HepG2 (cell line): ENCODE results near the gene SMIM41. TPM values are rescaled to one million over a fixed set of nuclear protein-coding genes. Genes with fewer than 3 reads are reported as not detected.

ENCODE experiments used
- ATAC-seq: fragments of 200-7000 bp; cut with Tn5 transposase; 3 replicates; pipeline ENCODE4 v1.9.1; 2020; ENCODE audit warnings: mild to moderate bottlenecking, moderate library complexity
- BruUV-seq: library from RNA; stranded (reverse); fragments of 400-500 nt; replicated peaks from 2 replicates; lab custom pipeline; 2021; lab: Mats Ljungman, UMichigan
- CTCF ChIA-PET: fragments of 300-600 bp; formaldehyde crosslinking; extraction: SDS; loops from one replicate; lab custom pipeline; 2021; ENCODE audit warnings: low total read pairs, inconsistent platforms, low intra/inter-chr PET ratio; lab: Yijun Ruan, JAX
- POLR2A ChIA-PET: fragments of 350-600 bp; sonication (Branson Sonifier 250); formaldehyde crosslinking; loops from one replicate; lab custom pipeline; 2020; ENCODE audit warnings: antibody characterized with exemption, inconsistent platforms; lab: Yijun Ruan, JAX
- DNase-seq: peaks from one replicate; pipeline ENCODE4 v3.0.0-alpha.2; 2015; ENCODE audit warnings: low spot score
- FAIRE-seq: peaks from 3 replicates; lab custom pipeline; 2011; peaks lifted over from hg19 to GRCh38; lab: Jason Lieb, UNC
- H2AFZ ChIP-seq: one replicate; pipeline ENCODE4 v1.6.1; 2011; ENCODE audit warnings: low read length, inconsistent platforms
- H3K27ac ChIP-seq: fragments of 300-600 bp; 3 replicates; pipeline ENCODE4 v1.8.0; 2011; ENCODE audit warnings: mixed run types, mild to moderate bottlenecking, mixed read lengths, low read length, inconsistent platforms; ENCODE audit not compliant: insufficient read depth; ENCODE audit errors: extremely low read length
- H3K27me3 ChIP-seq, 2 experiments: fragments of 200-600 bp in 1 of 2; 2 replicates in 1 of 2; 3 replicates in 1 of 2; pipeline versions ENCODE4 v1.6.0 to v1.8.0; 2011; ENCODE audit warnings: low read length in 2 of 2, mild to moderate bottlenecking in 2 of 2, moderate library complexity in 2 of 2, inconsistent platforms in 1 of 2; ENCODE audit not compliant: insufficient read depth in 2 of 2, control insufficient read depth in 1 of 2
- H3K36me3 ChIP-seq, 2 experiments: fragments of 200-600 bp in 1 of 2; replicated peaks in 1 of 2; 2 replicates in 1 of 2; 3 replicates in 1 of 2; pipeline versions ENCODE4 v1.5.1 to v1.8.0; 2011; ENCODE audit warnings: low read length in 2 of 2, inconsistent platforms in 1 of 2; ENCODE audit not compliant: insufficient read depth in 2 of 2, control insufficient read depth in 1 of 2
- H3K4me1 ChIP-seq: 2 replicates; pipeline ENCODE4 v1.5.1; 2012; ENCODE audit warnings: low read length, inconsistent platforms; ENCODE audit not compliant: insufficient read depth
- H3K4me2 ChIP-seq: 2 replicates; pipeline ENCODE4 v1.6.0; 2011; ENCODE audit warnings: low read depth, low read length, inconsistent platforms
- H3K4me3 ChIP-seq, 3 experiments: fragments of 200-600 bp in 1 of 3; sonication (generic), shearing (Covaris generic) in 1 of 3; replicated peaks in 1 of 3; 2 replicates each; pipeline ENCODE4 v1.5.1; 2011 to 2016; ENCODE audit warnings: low read length in 3 of 3, inconsistent platforms in 2 of 3, low read depth in 2 of 3, mild to moderate bottlenecking in 2 of 3, control low read depth in 1 of 3, mixed read lengths in 1 of 3; ENCODE audit not compliant: insufficient read depth in 1 of 3
- H3K79me2 ChIP-seq: one replicate; pipeline ENCODE4 v1.6.1; 2011; ENCODE audit warnings: low read length, inconsistent platforms; ENCODE audit not compliant: insufficient read depth
- H3K9ac ChIP-seq: 2 replicates; pipeline ENCODE4 v1.6.0; 2011; ENCODE audit warnings: mild to moderate bottlenecking, low read depth, low read length, inconsistent platforms; ENCODE audit not compliant: insufficient read depth
- H3K9me3 ChIP-seq: 2 replicates; pipeline ENCODE4 v1.5.1; 2012; ENCODE audit warnings: mild to moderate bottlenecking, low read length
- H4K20me1 ChIP-seq: 2 replicates; pipeline ENCODE4 v1.6.0; 2011; ENCODE audit warnings: inconsistent platforms, mild to moderate bottlenecking, low read length, moderate library complexity; ENCODE audit not compliant: insufficient read depth
- CC2D1A ChIP-seq: sonication (generic); formaldehyde crosslinking; IDR thresholded peaks from 2 replicates; pipeline ENCODE4 v1.8.1; 2023; ENCODE audit warnings: mild to moderate bottlenecking, missing genetic modification reagents
- NFIC ChIP-seq: IDR thresholded peaks from 2 replicates; pipeline ENCODE4 v1.6.1; 2012; ENCODE audit warnings: mild to moderate bottlenecking, low read length, inconsistent platforms
- ONECUT2 ChIP-seq: sonication (generic); formaldehyde crosslinking; IDR thresholded peaks from 2 replicates; pipeline ENCODE4 v1.4.0; 2020; ENCODE audit warnings: missing genetic modification reagents
- RBFOX2 ChIP-seq: fragments of 200-400 bp; formaldehyde crosslinking; IDR thresholded peaks from 2 replicates; pipeline ENCODE4 v1.6.1; 2017; ENCODE audit warnings: low read depth, mild to moderate bottlenecking, low read length
- RNF2 ChIP-seq: fragments of 450-650 bp; conservative IDR thresholded peaks from 2 replicates; pipeline ENCODE4 v1.6.1; 2016; ENCODE audit warnings: low read depth
- WGBS: methylation state at CpG from one replicate; pipeline ENCODE4 v1.1.6; 2017; ENCODE audit warnings: low lambda C conversion rate; 5-methylcytosine and 5-hydroxymethylcytosine counted together
- in situ Hi-C: cut with HindIII; loops from 2 replicates; pipeline ENCODE4 v1.10.0; 2017; ENCODE audit warnings: low pct_unique_long_range_greater_than_20kb; ENCODE audit not compliant: extremely low pct_ligation_motif_present
- intact Hi-C: fragments of 100-400 bp; cut with micrococcal nuclease; formaldehyde crosslinking; loops from one replicate; pipeline ENCODE4 v1.10.0; 2022; ENCODE audit not compliant: unreplicated experiment
- polyA plus RNA-seq, 8 experiments: library from polyadenylated mRNA; depleted of rRNA in 3 of 8; stranded (reverse) in 7 of 8; unstranded in 1 of 8; fragments of >200 nt; fragmentation: Illumina TruSeq in 4 of 8; extraction: Trizol in 4 of 8; gene quantifications; 2 replicates each; pipeline versions ENCODE4 v1.2.1 to v1.2.3, GENCODE V29; 2011 to 2016; ENCODE audit warnings: low read depth in 4 of 8, missing spikeins in 1 of 8, mixed read lengths in 1 of 8; ENCODE audit not compliant: insufficient read depth in 1 of 8
- total RNA-seq, 5 experiments: library from RNA; depleted of rRNA; stranded (reverse); fragments of >200 nt; fragmentation: Illumina TruSeq; extraction: Trizol; gene quantifications; 2 replicates each; pipeline ENCODE4 v1.2.3, GENCODE V29; 2016; ENCODE audit warnings: low read depth in 1 of 5
- TF ChIP-seq, protein P1 (sequence below): sonication (generic); formaldehyde crosslinking; conservative IDR thresholded peaks from 2 replicates; pipeline ENCODE4 v1.4.0; 2020; ENCODE audit warnings: mild to moderate bottlenecking, missing genetic modification reagents, moderate library complexity

SMIM41 gene
- total and polyA plus RNA-seq, 2 of the 13 experiments (the other 11 are each of a cell fraction or from before 2014, with no cell fraction given) = not detected

- Histone ChIP-seq H3K4me1 (peaks cover 37% of the 10 kb centered on the region), H3K4me3 (no peak overlapping the region)
Observed at GRCh38 chr12:52058631-52059361, 20.7 kb upstream of the SMIM41 start.

DNA sequence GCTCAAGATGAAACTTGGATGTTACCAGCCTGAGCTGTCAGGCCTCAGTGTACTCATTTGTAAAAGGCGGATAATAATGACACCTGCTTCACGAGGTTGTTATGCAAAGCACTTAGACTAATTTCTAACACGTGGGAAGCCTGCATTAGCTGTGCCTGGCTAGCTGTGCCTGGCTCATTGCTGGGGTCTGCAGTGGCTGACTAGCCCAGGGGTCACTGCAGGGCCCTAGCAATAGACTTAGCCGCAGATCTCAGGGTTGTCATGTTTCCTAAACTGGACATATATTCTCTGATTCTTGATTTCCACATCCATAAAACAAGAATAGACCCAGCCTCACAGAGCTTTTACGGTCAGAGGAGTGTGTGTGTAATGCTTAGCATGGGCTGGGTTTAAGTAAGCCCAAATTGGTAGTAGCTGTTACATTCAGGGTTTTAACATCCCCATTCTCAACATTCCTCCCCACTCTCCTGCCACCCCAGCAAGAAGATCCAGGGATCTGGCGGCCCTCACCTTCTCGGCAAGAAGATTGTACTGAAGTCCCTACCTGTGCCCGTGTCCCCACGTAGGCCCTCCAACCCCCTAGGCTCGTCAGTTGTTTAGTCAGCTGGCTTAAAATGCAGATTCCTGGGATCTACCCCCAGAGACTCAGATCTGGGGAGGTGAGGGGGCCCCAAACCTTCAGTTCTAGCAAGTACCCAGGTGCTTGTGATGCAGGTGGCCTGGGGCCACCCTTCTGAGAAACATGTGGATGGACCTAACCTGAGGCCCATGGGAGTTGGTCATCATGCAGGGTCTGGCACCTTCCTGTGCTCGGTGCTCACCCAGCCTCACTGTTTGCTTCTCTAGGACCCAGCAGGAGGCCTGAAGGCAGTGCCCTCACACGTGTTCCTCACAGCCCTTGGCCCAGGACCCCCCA is 19.7 kb upstream of the SMIM41 start:
- FAIRE-seq (no peak), DNase-seq (no peak), ATAC-seq (no peak)
- Histone ChIP-seq H3K9ac (no peak overlapping the region), H3K79me2 (no peaks in the 10 kb centered on the region), H3K36me3 (peaks cover 7 to 28% of the 10 kb centered on the region in 2 experiments), H3K27ac (no peak overlapping the region), H4K20me1 (no peaks in the 10 kb centered on the region), H3K9me3 (no peaks in the 10 kb centered on the region), H3K4me2 (no peak overlapping the region), H3K27me3 (no peaks in the 10 kb centered on the region), H3K4me1 (peaks cover 44% of the 10 kb centered on the region), H3K4me3 (no peak overlapping the region), H2AFZ (no peak overlapping the region)
- TF ChIP-seq NFIC (no peak), RNF2 (no peak), ONECUT2 (CRISPR knock-in tag) (no peak)
- TF ChIP-seq, protein P1, sequence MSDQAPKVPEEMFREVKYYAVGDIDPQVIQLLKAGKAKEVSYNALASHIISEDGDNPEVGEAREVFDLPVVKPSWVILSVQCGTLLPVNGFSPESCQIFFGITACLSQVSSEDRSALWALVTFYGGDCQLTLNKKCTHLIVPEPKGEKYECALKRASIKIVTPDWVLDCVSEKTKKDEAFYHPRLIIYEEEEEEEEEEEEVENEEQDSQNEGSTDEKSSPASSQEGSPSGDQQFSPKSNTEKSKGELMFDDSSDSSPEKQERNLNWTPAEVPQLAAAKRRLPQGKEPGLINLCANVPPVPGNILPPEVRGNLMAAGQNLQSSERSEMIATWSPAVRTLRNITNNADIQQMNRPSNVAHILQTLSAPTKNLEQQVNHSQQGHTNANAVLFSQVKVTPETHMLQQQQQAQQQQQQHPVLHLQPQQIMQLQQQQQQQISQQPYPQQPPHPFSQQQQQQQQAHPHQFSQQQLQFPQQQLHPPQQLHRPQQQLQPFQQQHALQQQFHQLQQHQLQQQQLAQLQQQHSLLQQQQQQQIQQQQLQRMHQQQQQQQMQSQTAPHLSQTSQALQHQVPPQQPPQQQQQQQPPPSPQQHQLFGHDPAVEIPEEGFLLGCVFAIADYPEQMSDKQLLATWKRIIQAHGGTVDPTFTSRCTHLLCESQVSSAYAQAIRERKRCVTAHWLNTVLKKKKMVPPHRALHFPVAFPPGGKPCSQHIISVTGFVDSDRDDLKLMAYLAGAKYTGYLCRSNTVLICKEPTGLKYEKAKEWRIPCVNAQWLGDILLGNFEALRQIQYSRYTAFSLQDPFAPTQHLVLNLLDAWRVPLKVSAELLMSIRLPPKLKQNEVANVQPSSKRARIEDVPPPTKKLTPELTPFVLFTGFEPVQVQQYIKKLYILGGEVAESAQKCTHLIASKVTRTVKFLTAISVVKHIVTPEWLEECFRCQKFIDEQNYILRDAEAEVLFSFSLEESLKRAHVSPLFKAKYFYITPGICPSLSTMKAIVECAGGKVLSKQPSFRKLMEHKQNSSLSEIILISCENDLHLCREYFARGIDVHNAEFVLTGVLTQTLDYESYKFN (CRISPR knock-in tag) = no peak
- in situ Hi-C loops (no loop called here), intact Hi-C loops (no loop called here)
- POLR2A ChIA-PET = interaction anchor here (1.0 to 5.3 kb wide), 2 partner anchors 8 to 9 kb away, joined by 5 to 58 read pairs; partner anchors contain the start of genes ATG101 and NR4A1
- CTCF ChIA-PET = no interaction called here
- over 99% methylated on average over 9 of the region's 12 CpGs for WGBS
- BruUV-seq = no TSS peak

More at GRCh38 chr12:52058631-52059361, 20.7 kb upstream of the SMIM41 start:
- TF ChIP-seq RBFOX2 (peak; percentile 21; the same call in 1 of the 2 replicates), CC2D1A (CRISPR knock-in tag) (no peak)
- Histone ChIP-seq H3K9me3 (no peaks in the 10 kb centered on the region), H3K27ac (no peak overlapping the region), H2AFZ (no peak overlapping the region), H3K36me3 (peaks cover 9 to 38% of the 10 kb centered on the region in 2 experiments), H4K20me1 (no peaks in the 10 kb centered on the region), H3K79me2 (no peaks in the 10 kb centered on the region), H3K27me3 (no peaks in the 10 kb centered on the region), H3K4me2 (no peak overlapping the region), H3K9ac (no peak overlapping the region)
- in situ Hi-C loops (no loop called here), intact Hi-C loops (no loop called here)
- BruUV-seq = no TSS peak
- DNase-seq = no peak
- POLR2A ChIA-PET = interaction anchor here (5.3 kb wide), 1 partner anchor 7 kb away, joined by 58 read pairs; the partner anchor contains the start of gene NR4A1
- FAIRE-seq = no peak
- no peak for ATAC-seq
- WGBS = 87% methylated on average over 22 of the region's 25 CpGs
- CTCF ChIA-PET = no interaction called here
